Left ventricle myocardium superior (tissue), 1 donor: ENCODE data around the gene XPNPEP1. TPM values are rescaled to one million over a fixed set of nuclear protein-coding genes. Genes with fewer than 3 reads are reported as not detected.
"Not testable (repeated sequence)": the region's sequence is repeated elsewhere in the genome, so short reads cannot be mapped to it uniquely, and the experiment has no call there.

Experiments used
- ATAC-seq: fragments of 200-7000 bp; cut with Tn5 transposase; one replicate; pipeline ENCODE4 v1.9.1; 2020; ENCODE audit warnings: mild to moderate bottlenecking, moderate library complexity
- DNase-seq: peaks from one replicate; pipeline ENCODE4 v3.0.0-alpha.2; 2020
- intact Hi-C: fragments of 100-400 bp; cut with micrococcal nuclease; formaldehyde crosslinking; loops from one replicate; pipeline ENCODE4 v1.11.0; 2022
- total RNA-seq: library from RNA; stranded (reverse); fragmentation: NEBNext Ultra II Directional; extraction: Animal tissue kit (Norgen Biotek cat#: 25700); gene quantifications from one replicate; pipeline ENCODE4 v1.2.1, GENCODE V29; 2021
- donor health status: DM: no; HTN: yes; CAD: no; lungs with severe emphysema.

XPNPEP1 gene
- total RNA-seq, 1 donor from 2014 or later = 36.4 TPM

- DNase-seq (no peak), ATAC-seq (no peak)
- intact Hi-C loops = no loop called here
Observed at GRCh38 chr10:109926825-109927224, 3.5 kb upstream of the XPNPEP1 start.

- no peak for ATAC-seq
- no peak for DNase-seq
- intact Hi-C loops = no loop called here
Observed at GRCh38 chr10:109926061-109926745, 2.9 kb upstream of the XPNPEP1 start.

- no peak for DNase-seq
- intact Hi-C loops = no loop called here
- no peak for ATAC-seq
Observed at GRCh38 chr10:109924967-109925620, 1.8 kb upstream of the XPNPEP1 start.

GRCh38 chr10:109924087-109924486 is 776 bp upstream of the XPNPEP1 start:
- intact Hi-C loops = no loop called here
- DNase-seq = no peak
- ATAC-seq = no peak

GRCh38 chr10:109922358-109922975 is 844 bp downstream of the XPNPEP1 start:
- intact Hi-C loops = no loop called here
- ATAC-seq = peak; percentile 6
- DNase-seq = no peak

- no peak for DNase-seq
- intact Hi-C loops = no loop called here
- no peak for ATAC-seq
Observed at GRCh38 chr10:109920016-109920415, 3.3 kb downstream of the XPNPEP1 start.

- intact Hi-C loops = no loop called here
- ATAC-seq (no peak), DNase-seq (no peak)
Observed at GRCh38 chr10:109919220-109919619, 4.1 kb downstream of the XPNPEP1 start.

- intact Hi-C loops, DNase-seq, ATAC-seq: not testable (repeated sequence)
Observed at GRCh38 chr10:109918707-109919106, 4.6 kb downstream of the XPNPEP1 start.

GRCh38 chr10:109915566-109915965 is 7.7 kb downstream of the XPNPEP1 start:
- intact Hi-C loops = no loop called here
- peak; percentile 15 for ATAC-seq

GRCh38 chr10:109914966-109915365 is 8.3 kb downstream of the XPNPEP1 start:
- DNase-seq = no peak
- no peak for ATAC-seq
- intact Hi-C loops = no loop called here

More at GRCh38 chr10:109915566-109915965, 7.7 kb downstream of the XPNPEP1 start:
- DNase-seq = no peak

GRCh38 chr10:109913306-109913892 is 9.9 kb downstream of the XPNPEP1 start:
- ATAC-seq = no peak
- intact Hi-C loops = no loop called here
- DNase-seq = no peak

GRCh38 chr10:109912335-109913281 is 10.7 kb downstream of the XPNPEP1 start:
- intact Hi-C loops = no loop called here
- ATAC-seq (no peak), DNase-seq (no peak)

- intact Hi-C loops = no loop called here
- DNase-seq = no peak
- ATAC-seq = no peak
Observed at GRCh38 chr10:109911903-109912302, 11.4 kb downstream of the XPNPEP1 start.

- ATAC-seq (peak; percentile 20), DNase-seq (no peak)
- intact Hi-C loops = no loop called here
Observed at GRCh38 chr10:109906316-109906715, 17.0 kb downstream of the XPNPEP1 start.

- no peak for ATAC-seq
- no peak for DNase-seq
- intact Hi-C loops = no loop called here
Observed at GRCh38 chr10:109904397-109904796, 18.9 kb downstream of the XPNPEP1 start.

- no peak for DNase-seq
- intact Hi-C loops = no loop called here
- ATAC-seq = peak; percentile 26
Observed at GRCh38 chr10:109902992-109903947, 20.0 kb downstream of the XPNPEP1 start.

- DNase-seq = no peak
- peak; percentile 50 for ATAC-seq
- intact Hi-C loops = no loop called here
Observed at GRCh38 chr10:109899356-109900331, 23.7 kb downstream of the XPNPEP1 start.
